ENCODE results near the gene ENOX1. TPM values are rescaled to one million over a fixed set of nuclear protein-coding genes. Genes with fewer than 3 reads are reported as not detected.

Gene ENOX1
- total and polyA plus RNA-seq, 7 donors: 0.23 to 20.2 (median 11.1) TPM

DNA sequence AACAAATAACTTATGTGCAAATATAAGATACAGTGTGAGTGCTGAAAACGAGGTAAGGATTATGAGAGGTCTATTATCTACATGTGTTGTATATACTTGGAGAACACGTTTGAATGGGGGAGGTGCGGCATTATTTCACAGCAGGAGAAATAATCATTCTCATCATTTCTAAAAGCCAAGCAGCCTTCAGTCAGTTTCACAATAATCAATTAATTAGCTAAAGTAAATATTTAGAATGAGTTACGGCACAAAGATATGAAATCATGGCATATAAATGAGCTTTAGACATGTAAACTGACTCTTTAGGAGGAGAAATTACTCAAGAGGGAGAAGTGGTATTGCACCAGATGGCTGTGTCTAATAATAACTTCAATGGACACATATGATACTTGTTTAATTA, 396.8 kb downstream of the ENOX1 start:
- 51 to 66% methylated on average over 4 of the region's 4 CpGs for WGBS, 2 donors
- intact Hi-C loops (cut with DNase I): no loop called here
- no peaks in the 10 kb centered on the region for H3K36me3 ChIP-seq
- no peak overlapping the region for H3K27ac ChIP-seq
- no peak overlapping the region for H3K4me3 ChIP-seq
- peaks cover 0 to 20% (median 6%) of the 10 kb centered on the region in 4 donors for H3K4me1 ChIP-seq
- no peaks in the 10 kb centered on the region for H3K9me3 ChIP-seq
- no peak for TF ChIP-seq POLR2AphosphoS5 (IDR thresholded peaks at IDR 0.05)
- no peak for TF ChIP-seq EP300 (IDR thresholded peaks at IDR 0.05)
- no peak for TF ChIP-seq POLR2A (IDR thresholded peaks at IDR 0.05)
- TF ChIP-seq, protein P1, sequence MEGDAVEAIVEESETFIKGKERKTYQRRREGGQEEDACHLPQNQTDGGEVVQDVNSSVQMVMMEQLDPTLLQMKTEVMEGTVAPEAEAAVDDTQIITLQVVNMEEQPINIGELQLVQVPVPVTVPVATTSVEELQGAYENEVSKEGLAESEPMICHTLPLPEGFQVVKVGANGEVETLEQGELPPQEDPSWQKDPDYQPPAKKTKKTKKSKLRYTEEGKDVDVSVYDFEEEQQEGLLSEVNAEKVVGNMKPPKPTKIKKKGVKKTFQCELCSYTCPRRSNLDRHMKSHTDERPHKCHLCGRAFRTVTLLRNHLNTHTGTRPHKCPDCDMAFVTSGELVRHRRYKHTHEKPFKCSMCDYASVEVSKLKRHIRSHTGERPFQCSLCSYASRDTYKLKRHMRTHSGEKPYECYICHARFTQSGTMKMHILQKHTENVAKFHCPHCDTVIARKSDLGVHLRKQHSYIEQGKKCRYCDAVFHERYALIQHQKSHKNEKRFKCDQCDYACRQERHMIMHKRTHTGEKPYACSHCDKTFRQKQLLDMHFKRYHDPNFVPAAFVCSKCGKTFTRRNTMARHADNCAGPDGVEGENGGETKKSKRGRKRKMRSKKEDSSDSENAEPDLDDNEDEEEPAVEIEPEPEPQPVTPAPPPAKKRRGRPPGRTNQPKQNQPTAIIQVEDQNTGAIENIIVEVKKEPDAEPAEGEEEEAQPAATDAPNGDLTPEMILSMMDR (IDR thresholded peaks at IDR 0.05): no peak
- no peak for DNase-seq
- no peaks in the 10 kb centered on the region for H3K27me3 ChIP-seq

DNA sequence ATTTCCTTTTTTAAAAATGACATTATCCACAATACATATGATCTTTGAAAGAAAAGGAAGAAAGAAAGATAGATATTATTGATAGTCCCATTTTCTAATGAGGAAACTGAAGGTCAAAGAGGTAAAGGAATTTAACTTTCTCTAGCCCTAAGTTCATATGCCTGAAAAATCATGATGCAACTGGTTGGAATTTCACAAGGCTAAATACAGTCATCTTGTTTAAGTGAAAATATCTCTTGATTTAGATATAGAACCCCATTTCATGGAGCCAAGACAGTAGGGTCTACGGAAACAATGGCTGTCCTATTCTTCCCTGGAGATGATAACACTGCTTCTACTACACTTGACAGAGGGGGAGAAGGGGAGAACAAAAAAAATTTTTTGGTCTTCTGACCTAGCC, 397.2 kb downstream of the ENOX1 start:
- no peak overlapping the region for H3K27ac ChIP-seq
- H3K4me1 ChIP-seq: peaks cover 0 to 20% (median 6%) of the 10 kb centered on the region in 4 donors
- intact Hi-C loops (cut with DNase I): no loop called here

DNA sequence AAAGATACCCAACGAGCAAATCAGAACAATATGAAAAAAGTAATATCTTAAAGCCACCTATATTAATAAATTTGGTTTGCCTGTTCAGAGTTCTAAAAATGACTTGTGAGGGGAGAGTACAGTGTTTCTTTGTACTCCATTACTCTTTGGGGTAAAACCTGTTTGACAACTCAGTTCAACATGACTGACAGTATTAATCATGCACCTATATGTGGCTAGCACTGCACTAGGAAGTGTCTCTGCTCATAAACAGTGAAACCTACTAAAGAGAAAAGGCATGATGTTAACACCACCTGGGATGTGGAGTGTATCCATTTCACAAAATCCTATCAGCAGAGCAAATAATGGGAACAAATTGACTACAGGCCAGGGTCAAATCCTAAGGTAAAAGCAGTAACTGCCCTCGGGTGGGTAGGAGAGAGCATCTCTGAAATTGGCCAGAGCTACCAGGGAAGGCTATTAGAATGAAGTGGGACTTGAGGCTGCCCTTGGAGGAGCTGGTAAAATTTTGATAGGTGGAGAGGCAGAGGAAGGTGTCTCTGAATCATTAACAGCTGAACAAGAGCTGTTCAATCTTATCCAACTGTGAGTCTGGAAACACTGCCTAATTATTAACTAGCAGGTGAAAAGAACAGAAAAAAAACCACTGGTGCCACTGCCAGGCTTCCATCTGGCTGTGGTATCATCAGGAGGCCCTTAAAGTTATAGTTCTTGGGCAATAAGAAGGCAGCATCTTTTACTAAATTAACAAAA, 398.3 kb downstream of the ENOX1 start:
- no peak for DNase-seq
- no peak for TF ChIP-seq POLR2AphosphoS5 (IDR thresholded peaks at IDR 0.05)
- TF ChIP-seq, protein P1 (IDR thresholded peaks at IDR 0.05): no peak
- no peak for TF ChIP-seq EP300 (IDR thresholded peaks at IDR 0.05)
- TF ChIP-seq POLR2A (IDR thresholded peaks at IDR 0.05): no peak
- no peaks in the 10 kb centered on the region for H3K36me3 ChIP-seq
- peak overlapping the region in 1 of 4 donors; percentile 2 for H3K27ac ChIP-seq
- H3K27me3 ChIP-seq: no peaks in the 10 kb centered on the region
- H3K4me3 ChIP-seq: no peak overlapping the region
- H3K4me1 ChIP-seq: peaks cover 0 to 20% (median 4%) of the 10 kb centered on the region in 4 donors
- WGBS, 2 donors: 11 to 34% methylated on average over 2 of the region's 2 CpGs
- no peaks in the 10 kb centered on the region for H3K9me3 ChIP-seq
- intact Hi-C loops (cut with DNase I): no loop called here

More for the DNA sequence above, 397.2 kb downstream of the ENOX1 start:
- Histone ChIP-seq H3K4me3 (no peak overlapping the region), H3K36me3 (no peaks in the 10 kb centered on the region), H3K27me3 (no peaks in the 10 kb centered on the region), H3K9me3 (no peaks in the 10 kb centered on the region)
- TF ChIP-seq EP300 (IDR thresholded peaks at IDR 0.05): no peak
- no peak for TF ChIP-seq POLR2AphosphoS5 (IDR thresholded peaks at IDR 0.05)
- TF ChIP-seq POLR2A (IDR thresholded peaks at IDR 0.05): no peak
- TF ChIP-seq, protein P1 (IDR thresholded peaks at IDR 0.05): no peak
- no peak for DNase-seq
- WGBS, 2 donors: 94% methylated on average over 1 of the region's 1 CpG

DNA sequence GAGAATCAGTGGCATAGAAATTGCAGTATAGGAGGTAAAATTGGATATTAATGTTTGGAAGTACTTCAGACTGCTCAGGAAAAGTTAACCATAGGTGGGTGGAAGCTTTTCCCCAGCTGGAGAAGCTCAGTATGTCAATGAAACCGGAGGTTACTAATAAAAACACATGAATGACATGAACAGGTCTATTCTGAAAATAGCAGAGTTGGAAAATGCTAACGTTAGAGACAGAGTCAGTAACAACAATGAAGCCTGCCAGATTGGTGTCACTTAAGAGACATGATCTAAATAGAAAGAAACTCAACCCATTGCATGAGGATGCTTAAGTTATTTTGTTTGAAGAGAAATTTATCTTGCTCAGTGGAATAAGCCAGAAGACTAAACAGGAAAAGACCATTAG, 398.9 kb downstream of the ENOX1 start:
- Histone ChIP-seq H3K4me1 (peaks cover 0 to 20% (median 4%) of the 10 kb centered on the region in 4 donors), H3K27me3 (no peaks in the 10 kb centered on the region), H3K4me3 (no peak overlapping the region), H3K9me3 (no peaks in the 10 kb centered on the region), H3K36me3 (no peaks in the 10 kb centered on the region), H3K27ac (peak overlapping the region in 1 of 4 donors; percentile 2)
- intact Hi-C loops (cut with DNase I): no loop called here
- 17 to 57% methylated on average over 2 of the region's 2 CpGs for whole genome bisulfite sequencing, 2 donors
- DNase-seq: no peak
- TF ChIP-seq EP300 (IDR thresholded peaks at IDR 0.05): no peak
- TF ChIP-seq POLR2AphosphoS5 (IDR thresholded peaks at IDR 0.05): no peak
- no peak for TF ChIP-seq POLR2A (IDR thresholded peaks at IDR 0.05)
- TF ChIP-seq, protein P1 (IDR thresholded peaks at IDR 0.05): no peak
